Measurements from ENCODE around the gene EQTN. TPM values are rescaled to one million over a fixed set of nuclear protein-coding genes. Genes with fewer than 3 reads are reported as not detected.

Gene EQTN
- total and polyA plus RNA-seq, 4 donors, result 0.08 to 0.14 TPM; not detected in 2

DNA sequence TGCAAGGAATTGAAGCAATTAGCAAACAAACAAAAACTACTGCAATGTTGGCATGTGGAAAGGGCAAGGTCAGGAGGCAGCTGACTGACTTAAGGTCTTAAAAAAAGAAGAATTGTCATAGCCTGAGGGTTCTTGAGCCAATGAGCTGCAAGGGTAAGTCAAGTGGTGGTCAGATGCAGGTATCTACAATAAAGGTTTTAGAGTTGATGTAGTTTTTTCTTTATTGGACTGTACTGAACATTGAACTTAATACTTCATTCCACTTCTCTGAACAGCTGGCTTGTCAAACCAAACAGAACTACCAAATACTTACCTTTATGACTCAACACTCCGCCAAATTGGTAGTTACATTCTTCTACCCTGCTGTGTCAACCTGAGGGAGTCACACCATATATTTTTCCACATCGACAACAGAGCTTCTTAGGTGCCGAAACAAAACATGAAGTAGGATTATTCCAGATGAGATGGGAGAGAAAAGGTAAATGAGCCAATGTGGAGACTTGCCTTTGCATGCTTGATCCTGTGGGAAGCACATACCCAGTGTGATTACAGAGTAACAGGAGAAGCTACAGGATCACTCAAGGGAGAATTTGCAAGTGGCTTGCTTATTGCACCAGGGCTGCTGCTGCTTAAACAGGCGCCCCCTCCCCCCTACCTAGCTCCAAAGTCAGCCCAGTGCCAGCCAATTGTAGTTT is 35.3 kb downstream of the EQTN start:
- WGBS, result 65% methylated on average over 4 of the region's 4 CpGs
- H3K4me3 ChIP-seq (ENCODE audit: low read depth in 1 of 3, low read length in 3 of 3), result no peak overlapping the region
- H3K9ac ChIP-seq (ENCODE audit: low read depth in 1 of 2, low read length in 2 of 2), result no peak overlapping the region
- H3K4me1 ChIP-seq (ENCODE audit: control insufficient read depth in 4 of 4, insufficient read depth in 4 of 4, low read length in 3 of 4), result no peaks in the 10 kb centered on the region
- H3K36me3 ChIP-seq (ENCODE audit: control insufficient read depth in 4 of 4, insufficient read depth in 3 of 4, low read depth in 1 of 4, low read length in 3 of 4), result no peaks in the 10 kb centered on the region
- TF ChIP-seq GABPA (IDR thresholded peaks at IDR 0.05 in 1 of 2, conservative IDR thresholded peaks at IDR 0.05 in 1 of 2) (no peak), RXRA (IDR thresholded peaks at IDR 0.05) (no peak), CTCF (IDR thresholded peaks at IDR 0.05; ENCODE audit: low read depth, low read length, missing input control) (no peak)
- H3K27me3 ChIP-seq (ENCODE audit: control insufficient read depth in 4 of 4, insufficient read depth in 4 of 4, low read length in 3 of 4), result peaks cover 0 to 7% (median 0%) of the 10 kb centered on the region in 4 donors
- no peak overlapping the region for H3K27ac ChIP-seq (ENCODE audit: low read depth in 1 of 2, low read length in 2 of 2)
- no peaks in the 10 kb centered on the region for H3K9me3 ChIP-seq (ENCODE audit: control insufficient read depth in 4 of 4, low read length in 3 of 4)
- DNase-seq (ENCODE audit: low spot score), result no peak

DNA sequence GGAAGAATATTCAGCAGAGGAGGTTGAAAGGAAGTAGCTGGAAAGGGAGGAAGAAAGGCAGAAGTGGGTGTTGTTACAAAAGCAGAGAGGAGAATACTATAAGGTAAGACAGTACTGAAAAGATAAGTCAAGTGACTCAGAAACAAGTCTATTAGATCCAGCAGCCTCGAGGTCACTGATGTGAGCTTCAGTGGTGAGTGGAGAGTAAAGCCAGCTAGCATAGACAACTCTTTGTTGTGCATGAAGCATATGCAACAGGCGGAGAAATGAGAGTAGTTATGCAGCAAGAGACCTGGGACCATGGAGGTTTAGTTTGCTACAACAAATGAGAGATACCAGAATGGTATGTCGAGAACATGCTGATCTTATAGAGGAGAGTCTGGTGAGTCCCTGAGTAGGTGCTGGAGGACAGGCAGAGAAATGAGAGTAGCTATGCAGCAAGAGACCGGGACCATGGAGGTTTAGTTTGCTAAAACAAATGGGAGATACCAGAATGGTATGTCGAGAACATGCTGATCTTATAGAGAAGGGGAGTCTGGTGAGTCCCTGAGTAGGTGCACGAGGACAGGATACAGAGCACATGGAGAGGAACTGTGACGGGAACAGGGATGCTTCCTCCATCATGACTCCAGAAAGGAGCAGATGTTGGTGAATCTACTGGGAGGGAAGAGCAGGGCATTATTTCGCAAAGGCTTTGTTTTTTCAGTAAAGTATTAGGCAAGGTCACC is 36.0 kb downstream of the EQTN start:
- H3K27me3 ChIP-seq (ENCODE audit: control insufficient read depth in 4 of 4, insufficient read depth in 4 of 4, low read length in 3 of 4), result peaks cover 0 to 7% (median 0%) of the 10 kb centered on the region in 4 donors
- no peaks in the 10 kb centered on the region for H3K36me3 ChIP-seq (ENCODE audit: control insufficient read depth in 4 of 4, insufficient read depth in 3 of 4, low read depth in 1 of 4, low read length in 3 of 4)
- no peaks in the 10 kb centered on the region for H3K4me1 ChIP-seq (ENCODE audit: control insufficient read depth in 4 of 4, insufficient read depth in 4 of 4, low read length in 3 of 4)
- no peak overlapping the region for H3K27ac ChIP-seq (ENCODE audit: low read depth in 1 of 2, low read length in 2 of 2)
- TF ChIP-seq HNF4G (IDR thresholded peaks at IDR 0.05) (no peak), CTCF (IDR thresholded peaks at IDR 0.05; ENCODE audit: low read depth, low read length, missing input control) (no peak), EGR1 (IDR thresholded peaks at IDR 0.05; ENCODE audit: low read depth in 2 of 2) (no peak), YY1 (IDR thresholded peaks at IDR 0.05) (no peak), RAD21 (IDR thresholded peaks at IDR 0.05) (no peak), TAF1 (conservative IDR thresholded peaks at IDR 0.05) (no peak), JUND (IDR thresholded peaks at IDR 0.05) (no peak), FOXA1 (IDR thresholded peaks at IDR 0.05) (no peak), ATF3 (IDR thresholded peaks at IDR 0.05) (no peak), RXRA (IDR thresholded peaks at IDR 0.05) (no peak), GABPA (IDR thresholded peaks at IDR 0.05 in 1 of 2, conservative IDR thresholded peaks at IDR 0.05 in 1 of 2) (no peak), FOXA2 (IDR thresholded peaks at IDR 0.05) (no peak)
- TF ChIP-seq, protein P1, sequence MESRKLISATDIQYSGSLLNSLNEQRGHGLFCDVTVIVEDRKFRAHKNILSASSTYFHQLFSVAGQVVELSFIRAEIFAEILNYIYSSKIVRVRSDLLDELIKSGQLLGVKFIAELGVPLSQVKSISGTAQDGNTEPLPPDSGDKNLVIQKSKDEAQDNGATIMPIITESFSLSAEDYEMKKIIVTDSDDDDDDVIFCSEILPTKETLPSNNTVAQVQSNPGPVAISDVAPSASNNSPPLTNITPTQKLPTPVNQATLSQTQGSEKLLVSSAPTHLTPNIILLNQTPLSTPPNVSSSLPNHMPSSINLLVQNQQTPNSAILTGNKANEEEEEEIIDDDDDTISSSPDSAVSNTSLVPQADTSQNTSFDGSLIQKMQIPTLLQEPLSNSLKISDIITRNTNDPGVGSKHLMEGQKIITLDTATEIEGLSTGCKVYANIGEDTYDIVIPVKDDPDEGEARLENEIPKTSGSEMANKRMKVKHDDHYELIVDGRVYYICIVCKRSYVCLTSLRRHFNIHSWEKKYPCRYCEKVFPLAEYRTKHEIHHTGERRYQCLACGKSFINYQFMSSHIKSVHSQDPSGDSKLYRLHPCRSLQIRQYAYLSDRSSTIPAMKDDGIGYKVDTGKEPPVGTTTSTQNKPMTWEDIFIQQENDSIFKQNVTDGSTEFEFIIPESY (IDR thresholded peaks at IDR 0.05), result no peak
- TF ChIP-seq, protein P2, sequence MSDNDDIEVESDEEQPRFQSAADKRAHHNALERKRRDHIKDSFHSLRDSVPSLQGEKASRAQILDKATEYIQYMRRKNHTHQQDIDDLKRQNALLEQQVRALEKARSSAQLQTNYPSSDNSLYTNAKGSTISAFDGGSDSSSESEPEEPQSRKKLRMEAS (IDR thresholded peaks at IDR 0.05), result no peak
- 80% methylated on average over 8 of the region's 8 CpGs for WGBS
- no peaks in the 10 kb centered on the region for H3K9me3 ChIP-seq (ENCODE audit: control insufficient read depth in 4 of 4, low read length in 3 of 4)
- H3K9ac ChIP-seq (ENCODE audit: low read depth in 1 of 2, low read length in 2 of 2), result no peak overlapping the region
- DNase-seq (ENCODE audit: low spot score), result no peak
- H3K4me3 ChIP-seq (ENCODE audit: low read depth in 1 of 3, low read length in 3 of 3), result no peak overlapping the region
